Aortic smooth muscle cell (primary cell): ENCODE data around the gene LILRA2. TPM values are rescaled to one million over a fixed set of nuclear protein-coding genes. Genes with fewer than 3 reads are reported as not detected.

Source experiments
- total RNA-seq: library from RNA; depleted of rRNA; stranded (reverse); fragments of >200 nt; gene quantifications from 2 replicates; pipeline ENCODE4 v1.2.3, GENCODE V29; 2014

The LILRA2 gene
- not detected in 2 replicates for total RNA-seq

DNA sequence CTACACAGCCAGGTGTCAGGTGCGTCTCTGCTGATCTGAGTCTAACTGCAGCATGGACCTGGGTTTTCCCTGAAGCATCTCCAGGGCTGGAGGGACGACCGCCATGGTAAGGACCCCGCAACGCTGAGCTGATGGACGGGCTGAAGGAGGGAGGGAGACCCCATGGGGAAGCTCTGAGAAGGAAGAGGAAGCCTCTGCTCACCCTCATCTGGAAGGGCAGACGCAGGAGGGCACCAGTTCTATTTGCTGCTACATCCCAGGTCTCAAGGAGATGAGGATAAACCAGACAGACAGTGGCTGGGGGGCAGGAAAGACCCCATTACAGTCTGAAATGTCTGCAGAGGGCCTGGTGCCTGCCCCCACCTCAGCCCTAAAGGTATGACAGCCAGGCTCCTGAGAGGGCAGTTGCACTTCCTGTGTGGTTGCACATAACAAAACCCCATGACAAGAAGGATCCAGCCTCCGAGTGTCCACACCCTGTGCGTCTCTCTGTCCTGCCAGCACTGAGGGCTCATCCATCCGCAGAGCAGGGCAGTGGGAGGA lies at the start of gene LILRA2:
Gene LILRA2, plus strand, starts transcription at position 461 of the 543 bp plus-strand sequence. CDS start 89 bp downstream, outside the sequence.

DNA sequence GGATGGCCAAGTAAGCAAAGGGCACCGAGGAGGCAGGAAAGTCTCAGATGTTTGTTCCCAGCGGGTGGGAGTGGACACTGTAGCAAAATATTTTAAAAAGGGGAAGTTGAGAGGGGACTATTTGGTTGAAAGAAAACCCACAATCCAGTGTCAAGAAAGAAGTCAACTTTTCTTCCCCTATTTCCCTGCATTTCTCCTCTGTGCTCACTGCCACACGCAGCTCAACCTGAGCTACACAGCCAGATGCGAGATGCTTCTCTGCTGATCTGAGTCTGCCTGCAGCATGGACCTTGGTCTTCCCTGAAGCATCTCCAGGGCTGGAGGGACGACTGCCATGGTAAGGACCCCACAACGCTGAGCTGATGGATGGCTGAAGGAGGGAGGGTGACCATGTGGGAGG lies 19.9 kb downstream of the LILRA2 start, which contains the start of gene LILRA1:
Gene LILRA1, plus strand, starts transcription at position 188 of the 400 bp plus-strand sequence. CDS start 613 bp downstream, outside the sequence.

DNA sequence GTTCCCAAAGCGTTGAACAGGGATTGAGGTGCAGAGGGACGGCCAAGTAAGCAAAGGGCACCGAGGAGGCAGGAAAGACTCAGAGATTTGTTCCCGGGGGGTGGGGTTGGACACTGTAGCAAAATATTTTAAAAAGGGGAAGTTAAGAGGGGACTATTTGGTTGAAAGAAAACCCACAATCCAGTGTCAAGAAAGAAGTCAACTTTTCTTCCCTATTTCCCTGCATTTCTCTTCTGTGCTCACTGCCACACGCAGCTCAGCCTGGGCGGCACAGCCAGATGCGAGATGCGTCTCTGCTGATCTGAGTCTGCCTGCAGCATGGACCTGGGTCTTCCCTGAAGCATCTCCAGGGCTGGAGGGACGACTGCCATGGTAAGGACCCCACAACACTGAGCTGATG lies 56.7 kb downstream of the LILRA2 start, which contains the start of gene LILRB1:
Gene LILRB1, plus strand, starts transcription at position 223 of the 400 bp plus-strand sequence. CDS start 590 bp downstream, outside the sequence.

Other genes with a start within 250 kb of the LILRA2 start
- gene LILRA4, start 234.6 kb upstream of the LILRA2 start, total RNA-seq: not detected in 2 replicates
- gene LAIR1, start 208.9 kb upstream of the LILRA2 start, total RNA-seq: not detected in 2 replicates
- not detected in 2 replicates for gene TTYH1, start 158.3 kb upstream of the LILRA2 start, total RNA-seq
- gene LENG8, start 124.6 kb upstream of the LILRA2 start, total RNA-seq: 34.9 and 45.4 TPM in 2 replicates
- 9.5 and 10.4 TPM in 2 replicates for gene LENG9, start 110.0 kb upstream of the LILRA2 start, total RNA-seq
- gene CDC42EP5, start 100.5 kb upstream of the LILRA2 start, total RNA-seq: 23.9 and 33.4 TPM in 2 replicates
- gene LAIR2, start 71.0 kb upstream of the LILRA2 start, total RNA-seq: not detected in 2 replicates
- gene LILRA1, start 19.8 kb downstream of the LILRA2 start, total RNA-seq: not detected in 2 replicates
- gene LILRB1, start 56.7 kb downstream of the LILRA2 start, total RNA-seq: not detected in 2 replicates
- not detected in 2 replicates for gene LILRB4, start 89.2 kb downstream of the LILRA2 start, total RNA-seq
- not detected in 2 replicates for gene KIR3DL3, start 150.7 kb downstream of the LILRA2 start, total RNA-seq
- not detected in 2 replicates for gene KIR2DL3, start 164.7 kb downstream of the LILRA2 start, total RNA-seq
- gene KIR2DL1, start 196.0 kb downstream of the LILRA2 start, total RNA-seq: not detected in 2 replicates
- not detected in 2 replicates for gene KIR2DL4, start 229.8 kb downstream of the LILRA2 start, total RNA-seq
- gene KIR3DL1, start 242.7 kb downstream of the LILRA2 start, total RNA-seq: not detected in 2 replicates